ENCODE results near the gene ZYX.

The ZYX gene

GRCh38 chr7:143363016-143363937, 17.9 kb upstream of the ZYX start:
- DNase-seq: no peak

- no peak for DNase-seq
Measured at GRCh38 chr7:143367972-143368371, 13.2 kb upstream of the ZYX start.

GRCh38 chr7:143368387-143368786, 12.8 kb upstream of the ZYX start:
- no peak for DNase-seq

GRCh38 chr7:143369678-143370651, 11.2 kb upstream of the ZYX start:
- DNase-seq: no peak

GRCh38 chr7:143372070-143372469, 9.1 kb upstream of the ZYX start:
- DNase-seq: no peak

- no peak for DNase-seq
Measured at GRCh38 chr7:143373255-143373794, 7.8 kb upstream of the ZYX start.

GRCh38 chr7:143374561-143374960, 6.6 kb upstream of the ZYX start:
- no peak for DNase-seq

- DNase-seq: no peak
Measured at GRCh38 chr7:143375298-143376034, 5.7 kb upstream of the ZYX start.

GRCh38 chr7:143376396-143376795, 4.7 kb upstream of the ZYX start:
- no peak for DNase-seq

GRCh38 chr7:143379611-143380259, 1.4 kb upstream of the ZYX start:
- DNase-seq: no peak

- peak; percentile 85 for DNase-seq
Measured at GRCh38 chr7:143380260-143380645, 892 bp upstream of the ZYX start.

GRCh38 chr7:143381427-143382125, 431 bp downstream of the ZYX start:
- DNase-seq: peak; percentile 87

GRCh38 chr7:143382126-143382790, 1.1 kb downstream of the ZYX start:
- no peak for DNase-seq

- no peak for DNase-seq
Measured at GRCh38 chr7:143382791-143383641, 1.9 kb downstream of the ZYX start.

GRCh38 chr7:143383642-143383957, 2.5 kb downstream of the ZYX start:
- DNase-seq: no peak

GRCh38 chr7:143384148-143384547, 3.0 kb downstream of the ZYX start:
- no peak for DNase-seq

- no peak for DNase-seq
Measured at GRCh38 chr7:143384661-143385631, 3.8 kb downstream of the ZYX start.
